ENCODE results near the gene COMMD10. TPM values are rescaled to one million over a fixed set of nuclear protein-coding genes. Genes with fewer than 3 reads are reported as not detected.
"Not testable (repeated sequence)": the region's sequence is repeated elsewhere in the genome, so short reads cannot be mapped to it uniquely, and the experiment has no call there.

The COMMD10 gene
- total and polyA plus RNA-seq, 9 donors = 24.9 to 33.1 (median 29.2) TPM

- 81% methylated on average over 5 of the region's 13 CpGs for WGBS (ENCODE audit: insufficient coverage)
- Histone ChIP-seq H3K9me3 (replicated peaks; ENCODE audit: control insufficient read depth, low read depth, low read length) (no peaks in the 10 kb centered on the region), H3K4me3 (ENCODE audit: low read length) (no peak overlapping the region), H3K36me3 (ENCODE audit: control insufficient read depth, insufficient read depth, low read length) (no peaks in the 10 kb centered on the region), H3K27me3 (ENCODE audit: control insufficient read depth, insufficient read depth, low read length) (no peaks in the 10 kb centered on the region), H3K4me1 (ENCODE audit: control insufficient read depth, insufficient read depth, low read length) (no peaks in the 10 kb centered on the region), H3K27ac (ENCODE audit: low read length) (no peak overlapping the region)
- DNase-seq = no peak
Observed at GRCh38 chr5:116058346-116058936, 26.4 kb upstream of the COMMD10 start.

GRCh38 chr5:116062352-116062751 lies 22.5 kb upstream of the COMMD10 start:
- H3K27me3 ChIP-seq (ENCODE audit: control insufficient read depth, insufficient read depth, low read length) = no peaks in the 10 kb centered on the region
- H3K4me1 ChIP-seq (ENCODE audit: control insufficient read depth, insufficient read depth, low read length) = no peaks in the 10 kb centered on the region
- no peak overlapping the region for H3K4me3 ChIP-seq (ENCODE audit: low read length)
- no peak overlapping the region for H3K27ac ChIP-seq (ENCODE audit: low read length)
- no CpG with 5 or more reads among the region's 2 CpGs for WGBS (ENCODE audit: insufficient coverage)
- DNase-seq = no peak
- no peaks in the 10 kb centered on the region for H3K9me3 ChIP-seq (replicated peaks; ENCODE audit: control insufficient read depth, low read depth, low read length)
- no peaks in the 10 kb centered on the region for H3K36me3 ChIP-seq (ENCODE audit: control insufficient read depth, insufficient read depth, low read length)

- 75% methylated on average over 1 of the region's 3 CpGs for WGBS (ENCODE audit: insufficient coverage)
- no peaks in the 10 kb centered on the region for H3K9me3 ChIP-seq (replicated peaks; ENCODE audit: control insufficient read depth, low read depth, low read length)
- DNase-seq = no peak
- H3K36me3 ChIP-seq (ENCODE audit: control insufficient read depth, insufficient read depth, low read length) = no peaks in the 10 kb centered on the region
- H3K27me3 ChIP-seq (ENCODE audit: control insufficient read depth, insufficient read depth, low read length) = no peaks in the 10 kb centered on the region
- H3K4me3 ChIP-seq (ENCODE audit: low read length) = no peak overlapping the region
- H3K27ac ChIP-seq (ENCODE audit: low read length) = no peak overlapping the region
- no peaks in the 10 kb centered on the region for H3K4me1 ChIP-seq (ENCODE audit: control insufficient read depth, insufficient read depth, low read length)
Observed at GRCh38 chr5:116063950-116064349, 20.9 kb upstream of the COMMD10 start.

DNA sequence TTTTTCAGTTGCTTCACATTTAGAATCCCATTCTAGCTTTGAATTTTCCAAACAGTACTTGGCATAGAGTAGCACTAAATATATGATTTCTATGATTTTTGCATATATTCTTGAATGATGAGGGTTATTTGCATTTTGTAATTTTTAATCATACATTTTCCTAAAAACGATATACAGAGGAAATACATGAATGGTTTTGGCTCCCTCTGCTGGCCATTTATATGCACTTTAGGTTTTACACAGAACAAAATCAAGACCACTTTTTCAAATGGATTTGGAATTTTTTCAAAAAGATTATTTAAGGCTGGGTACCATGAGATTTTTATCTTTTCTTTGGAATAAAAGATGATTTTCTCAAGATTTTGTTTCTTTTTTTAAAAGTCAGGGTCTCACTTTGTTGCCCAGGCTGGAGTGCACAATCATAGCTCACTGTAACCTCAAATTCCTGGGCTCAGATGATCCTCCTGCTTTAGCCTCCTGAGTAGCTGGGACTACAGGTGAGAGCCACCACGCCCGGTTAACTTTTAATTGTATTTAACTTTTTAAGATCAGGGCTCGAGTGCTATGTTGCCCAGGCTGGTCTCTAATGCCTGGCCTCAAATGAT lies 16.7 kb upstream of the COMMD10 start:
- no peak overlapping the region for H3K27ac ChIP-seq (ENCODE audit: low read length)
- no peak overlapping the region for H3K4me3 ChIP-seq (ENCODE audit: low read length)
- no peaks in the 10 kb centered on the region for H3K9me3 ChIP-seq (replicated peaks; ENCODE audit: control insufficient read depth, low read depth, low read length)
- H3K27me3 ChIP-seq (ENCODE audit: control insufficient read depth, insufficient read depth, low read length) = no peaks in the 10 kb centered on the region
- H3K4me1 ChIP-seq (ENCODE audit: control insufficient read depth, insufficient read depth, low read length) = no peaks in the 10 kb centered on the region
- peak; percentile 80 for DNase-seq
- no peaks in the 10 kb centered on the region for H3K36me3 ChIP-seq (ENCODE audit: control insufficient read depth, insufficient read depth, low read length)
- WGBS (ENCODE audit: insufficient coverage) = 41% methylated on average over 3 of the region's 4 CpGs

GRCh38 chr5:116071211-116071610 lies 13.6 kb upstream of the COMMD10 start:
- no peaks in the 10 kb centered on the region for H3K36me3 ChIP-seq (ENCODE audit: control insufficient read depth, insufficient read depth, low read length)
- no peaks in the 10 kb centered on the region for H3K9me3 ChIP-seq (replicated peaks; ENCODE audit: control insufficient read depth, low read depth, low read length)
- no peak overlapping the region for H3K27ac ChIP-seq (ENCODE audit: low read length)
- no peaks in the 10 kb centered on the region for H3K4me1 ChIP-seq (ENCODE audit: control insufficient read depth, insufficient read depth, low read length)
- no peaks in the 10 kb centered on the region for H3K27me3 ChIP-seq (ENCODE audit: control insufficient read depth, insufficient read depth, low read length)
- no CpG with 5 or more reads among the region's 1 CpG for WGBS (ENCODE audit: insufficient coverage)
- H3K4me3 ChIP-seq (ENCODE audit: low read length) = no peak overlapping the region
- DNase-seq = no peak

DNA sequence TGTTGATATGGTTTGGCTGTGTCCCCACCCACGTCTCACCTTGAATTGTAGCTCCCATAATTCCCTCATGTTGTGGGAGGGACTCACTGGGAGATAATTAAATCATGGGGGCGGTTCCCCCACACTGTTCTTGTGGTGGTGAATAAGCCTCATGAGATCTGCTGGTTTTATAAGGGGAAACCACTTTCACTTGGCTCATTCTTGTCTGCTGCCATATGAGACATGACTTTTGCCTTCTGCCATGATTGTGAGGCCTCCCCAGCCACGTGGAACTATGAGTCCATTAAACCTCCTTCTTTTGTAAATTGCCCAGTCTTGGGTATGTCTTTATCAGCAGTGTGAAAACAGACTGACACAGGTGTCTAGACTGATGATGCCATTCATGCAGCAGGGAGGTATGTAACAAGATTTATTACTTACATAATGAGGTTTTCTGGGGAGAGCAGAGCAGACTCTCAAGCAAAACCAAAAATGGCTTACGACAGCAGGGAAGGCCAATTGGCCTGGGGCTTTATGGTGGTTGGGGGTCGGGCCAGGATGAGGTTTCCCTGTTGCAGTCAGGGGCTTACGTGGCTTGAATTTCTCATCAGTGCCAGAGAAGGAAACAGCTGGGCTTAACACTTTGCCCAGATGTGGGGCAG lies 9.5 kb upstream of the COMMD10 start:
- H3K4me3 ChIP-seq (ENCODE audit: low read length) = no peak overlapping the region
- H3K4me1 ChIP-seq (ENCODE audit: control insufficient read depth, insufficient read depth, low read length) = no peaks in the 10 kb centered on the region
- DNase-seq = no peak
- peaks cover 1% of the 10 kb centered on the region for H3K36me3 ChIP-seq (ENCODE audit: control insufficient read depth, insufficient read depth, low read length)
- no peaks in the 10 kb centered on the region for H3K27me3 ChIP-seq (ENCODE audit: control insufficient read depth, insufficient read depth, low read length)
- WGBS (ENCODE audit: insufficient coverage) = 28% methylated on average over 2 of the region's 6 CpGs
- no peaks in the 10 kb centered on the region for H3K9me3 ChIP-seq (replicated peaks; ENCODE audit: control insufficient read depth, low read depth, low read length)
- no peak overlapping the region for H3K27ac ChIP-seq (ENCODE audit: low read length)

GRCh38 chr5:116076496-116076895 lies 8.3 kb upstream of the COMMD10 start:
- DNase-seq = peak; percentile 51
- WGBS (ENCODE audit: insufficient coverage) = no CpG with 5 or more reads among the region's 1 CpG
- no peak overlapping the region for H3K4me3 ChIP-seq (ENCODE audit: low read length)
- peaks cover 3% of the 10 kb centered on the region for H3K36me3 ChIP-seq (ENCODE audit: control insufficient read depth, insufficient read depth, low read length)
- no peaks in the 10 kb centered on the region for H3K4me1 ChIP-seq (ENCODE audit: control insufficient read depth, insufficient read depth, low read length)
- no peak overlapping the region for H3K27ac ChIP-seq (ENCODE audit: low read length)
- H3K9me3 ChIP-seq (replicated peaks; ENCODE audit: control insufficient read depth, low read depth, low read length) = no peaks in the 10 kb centered on the region
- no peaks in the 10 kb centered on the region for H3K27me3 ChIP-seq (ENCODE audit: control insufficient read depth, insufficient read depth, low read length)

- peaks cover 3% of the 10 kb centered on the region for H3K36me3 ChIP-seq (ENCODE audit: control insufficient read depth, insufficient read depth, low read length)
- H3K27ac ChIP-seq (ENCODE audit: low read length) = no peak overlapping the region
- 83% methylated on average over 5 of the region's 5 CpGs for WGBS (ENCODE audit: insufficient coverage)
- no peak overlapping the region for H3K4me3 ChIP-seq (ENCODE audit: low read length)
- H3K9me3 ChIP-seq (replicated peaks; ENCODE audit: control insufficient read depth, low read depth, low read length) = no peaks in the 10 kb centered on the region
- no peaks in the 10 kb centered on the region for H3K4me1 ChIP-seq (ENCODE audit: control insufficient read depth, insufficient read depth, low read length)
- H3K27me3 ChIP-seq (ENCODE audit: control insufficient read depth, insufficient read depth, low read length) = no peaks in the 10 kb centered on the region
- DNase-seq = no peak
Observed at GRCh38 chr5:116078199-116078598, 6.6 kb upstream of the COMMD10 start.

- DNase-seq = peak; percentile 19
- peaks cover 11% of the 10 kb centered on the region for H3K4me1 ChIP-seq (ENCODE audit: control insufficient read depth, insufficient read depth, low read length)
- peaks cover 3% of the 10 kb centered on the region for H3K36me3 ChIP-seq (ENCODE audit: control insufficient read depth, insufficient read depth, low read length)
- no peak overlapping the region for H3K27ac ChIP-seq (ENCODE audit: low read length)
- WGBS (ENCODE audit: insufficient coverage) = 20% methylated on average over 5 of the region's 11 CpGs
- H3K27me3 ChIP-seq (ENCODE audit: control insufficient read depth, insufficient read depth, low read length) = no peaks in the 10 kb centered on the region
- peak overlapping the region; percentile 89 for H3K4me3 ChIP-seq (ENCODE audit: low read length)
- no peaks in the 10 kb centered on the region for H3K9me3 ChIP-seq (replicated peaks; ENCODE audit: control insufficient read depth, low read depth, low read length)
Observed at GRCh38 chr5:116084287-116084691, 536 bp upstream of the COMMD10 start.

DNA sequence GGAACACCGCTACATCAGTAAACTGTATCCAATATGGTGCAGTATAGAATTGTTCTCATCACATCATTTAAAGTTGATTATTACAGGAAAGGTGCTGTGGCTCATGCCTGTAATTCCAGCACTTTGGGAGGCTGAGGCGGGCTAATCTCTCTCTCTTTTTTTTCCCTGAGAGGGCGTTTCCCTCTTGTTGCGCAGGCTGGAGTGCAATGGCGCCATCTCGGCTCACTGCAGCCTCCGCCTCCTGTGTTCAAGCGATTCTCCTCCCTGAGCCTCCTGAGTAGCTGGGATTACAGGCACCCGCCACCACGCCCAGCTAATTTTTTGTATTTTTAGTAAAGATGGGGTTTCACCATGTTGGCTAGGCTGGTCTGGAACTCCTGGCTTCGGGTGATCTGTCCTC lies 1.5 kb downstream of the COMMD10 start:
- not testable (repeated sequence) for H3K9me3 ChIP-seq (replicated peaks; ENCODE audit: control insufficient read depth, low read depth, low read length); H3K27me3 ChIP-seq (ENCODE audit: control insufficient read depth, insufficient read depth, low read length); DNase-seq; H3K4me3 ChIP-seq (ENCODE audit: low read length); H3K36me3 ChIP-seq (ENCODE audit: control insufficient read depth, insufficient read depth, low read length); H3K27ac ChIP-seq (ENCODE audit: low read length)
- WGBS (ENCODE audit: insufficient coverage) = 100% methylated on average over 2 of the region's 11 CpGs
- peaks cover 11% of the 10 kb centered on the region for H3K4me1 ChIP-seq (ENCODE audit: control insufficient read depth, insufficient read depth, low read length)
